ENCODE results near the gene ASAP2.

DNA sequence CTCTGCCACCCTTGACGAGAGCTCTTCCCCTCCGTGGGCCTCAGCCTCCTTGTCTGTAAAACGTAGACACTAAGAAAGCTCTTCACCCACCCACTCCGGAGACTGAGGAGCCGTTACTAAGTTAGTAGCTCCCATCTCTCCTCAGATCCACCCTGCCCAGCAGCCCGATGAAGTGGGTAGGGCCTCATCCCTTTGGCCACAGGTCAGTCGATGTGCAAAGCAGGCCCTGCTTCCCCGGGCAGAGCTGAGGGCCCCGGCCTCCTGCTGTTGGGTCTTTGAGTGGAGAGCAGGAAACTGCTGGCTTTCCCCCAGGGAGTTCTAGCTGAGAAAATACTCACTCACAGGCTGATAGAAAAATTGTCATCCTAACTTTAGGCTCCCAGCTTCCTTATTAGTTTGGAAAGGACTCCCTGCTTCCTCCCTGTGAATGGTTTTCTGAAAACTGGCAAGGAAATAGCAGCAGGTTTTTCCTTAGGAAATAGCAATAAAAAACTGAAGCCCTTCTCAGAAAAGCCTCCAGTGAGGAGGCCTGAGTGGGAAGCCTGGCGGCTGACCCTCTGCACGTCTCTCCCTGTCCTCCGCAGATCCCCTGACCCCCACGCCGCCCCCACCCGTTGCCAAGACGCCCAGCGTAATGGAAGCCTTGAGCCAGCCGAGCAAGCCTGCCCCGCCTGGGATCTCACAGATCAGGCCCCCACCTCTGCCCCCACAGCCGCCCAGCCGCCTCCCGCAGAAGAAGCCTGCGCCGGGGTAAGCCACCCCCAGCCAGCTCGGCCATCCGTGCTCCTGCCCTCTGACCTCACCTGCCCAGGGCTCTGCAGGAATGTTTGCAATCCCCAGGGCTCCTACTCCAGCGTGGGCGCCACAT, 186.5 kb downstream of the ASAP2 start:
- TF ChIP-seq, protein P1, sequence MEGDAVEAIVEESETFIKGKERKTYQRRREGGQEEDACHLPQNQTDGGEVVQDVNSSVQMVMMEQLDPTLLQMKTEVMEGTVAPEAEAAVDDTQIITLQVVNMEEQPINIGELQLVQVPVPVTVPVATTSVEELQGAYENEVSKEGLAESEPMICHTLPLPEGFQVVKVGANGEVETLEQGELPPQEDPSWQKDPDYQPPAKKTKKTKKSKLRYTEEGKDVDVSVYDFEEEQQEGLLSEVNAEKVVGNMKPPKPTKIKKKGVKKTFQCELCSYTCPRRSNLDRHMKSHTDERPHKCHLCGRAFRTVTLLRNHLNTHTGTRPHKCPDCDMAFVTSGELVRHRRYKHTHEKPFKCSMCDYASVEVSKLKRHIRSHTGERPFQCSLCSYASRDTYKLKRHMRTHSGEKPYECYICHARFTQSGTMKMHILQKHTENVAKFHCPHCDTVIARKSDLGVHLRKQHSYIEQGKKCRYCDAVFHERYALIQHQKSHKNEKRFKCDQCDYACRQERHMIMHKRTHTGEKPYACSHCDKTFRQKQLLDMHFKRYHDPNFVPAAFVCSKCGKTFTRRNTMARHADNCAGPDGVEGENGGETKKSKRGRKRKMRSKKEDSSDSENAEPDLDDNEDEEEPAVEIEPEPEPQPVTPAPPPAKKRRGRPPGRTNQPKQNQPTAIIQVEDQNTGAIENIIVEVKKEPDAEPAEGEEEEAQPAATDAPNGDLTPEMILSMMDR (IDR thresholded peaks at IDR 0.05), result no peak
- no peak for TF ChIP-seq POLR2A (IDR thresholded peaks at IDR 0.05)
- no peak for TF ChIP-seq POLR2AphosphoS5 (IDR thresholded peaks at IDR 0.05)
